Neural crest cell (in vitro differentiated cells): ENCODE measurements around the gene ZNF761. TPM values are rescaled to one million over a fixed set of nuclear protein-coding genes. Genes with fewer than 3 reads are reported as not detected.
"Not testable (repeated sequence)": the region's sequence is repeated elsewhere in the genome, so short reads cannot be mapped to it uniquely, and the experiment has no call there.

Experiments used
- DNase-seq: peaks from one replicate; pipeline ENCODE4 v3.0.0; 2021; ENCODE audit warnings: low read depth, mixed read lengths, low spot score
- H3K27ac Mint-ChIP-seq: one replicate; pipeline ENCODE4 v1.8.0; 2021; ENCODE audit warnings: mild to moderate bottlenecking, mixed read lengths; ENCODE audit not compliant: unreplicated experiment
- H3K27me3 Mint-ChIP-seq: 2 replicates; pipeline ENCODE4 v1.8.0; 2021; ENCODE audit warnings: low read depth, mild to moderate bottlenecking, mixed read lengths
- H3K36me3 Mint-ChIP-seq: 2 replicates; pipeline ENCODE4 v1.8.0; 2021; ENCODE audit warnings: low read depth, mild to moderate bottlenecking, mixed read lengths
- H3K4me1 Mint-ChIP-seq: 2 replicates; pipeline ENCODE4 v1.8.0; 2021; ENCODE audit warnings: mixed read lengths
- H3K4me3 Mint-ChIP-seq: one replicate; pipeline ENCODE4 v1.8.0; 2021; ENCODE audit warnings: mild to moderate bottlenecking, mixed read lengths
- H3K9me3 Mint-ChIP-seq: 2 replicates; pipeline ENCODE4 v1.8.0; 2021; ENCODE audit warnings: mixed read lengths
- CTCF ChIP-seq: fragments of 200-600 bp; sonication (generic); conservative IDR thresholded peaks from 2 replicates; pipeline ENCODE4 v1.5.0; 2021; ENCODE audit warnings: antibody characterized with exemption, mild to moderate bottlenecking
- total RNA-seq: library from RNA; stranded (reverse); gene quantifications from 2 replicates; pipeline ENCODE4 v1.2.1, GENCODE V29; 2021

Gene ZNF761
- total RNA-seq, 1 donor from 2014 or later: 10.0 TPM

DNA sequence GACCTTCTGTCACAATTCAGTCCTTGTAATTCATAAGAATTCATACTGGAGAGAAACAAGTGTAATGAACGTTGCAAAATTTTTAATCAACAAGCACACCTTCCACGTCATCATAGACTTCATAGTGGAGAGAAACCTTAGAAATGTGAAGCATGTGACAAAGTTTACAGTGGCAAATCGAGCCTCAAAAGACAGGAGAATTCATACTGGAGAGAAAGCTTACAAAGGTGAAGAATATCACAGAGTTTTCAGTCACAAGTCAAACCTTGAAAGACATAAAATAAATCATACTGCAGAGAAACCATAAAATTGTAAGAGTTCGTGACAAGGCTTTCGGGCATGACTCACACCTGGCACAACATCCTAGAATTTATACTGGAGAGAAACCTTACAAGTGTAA lies 60.4 kb downstream of the ZNF761 start:
- DNase-seq: no peak
- Mint-ChIP-seq H3K9me3 (peaks cover 29% of the 10 kb centered on the region), H3K27ac (no peak overlapping the region), H3K4me1 (peaks cover under 1% of the 10 kb centered on the region), H3K36me3 (peaks cover 72% of the 10 kb centered on the region), H3K4me3 (no peak overlapping the region), H3K27me3 (no peaks in the 10 kb centered on the region)
- TF ChIP-seq CTCF: no peak

DNA sequence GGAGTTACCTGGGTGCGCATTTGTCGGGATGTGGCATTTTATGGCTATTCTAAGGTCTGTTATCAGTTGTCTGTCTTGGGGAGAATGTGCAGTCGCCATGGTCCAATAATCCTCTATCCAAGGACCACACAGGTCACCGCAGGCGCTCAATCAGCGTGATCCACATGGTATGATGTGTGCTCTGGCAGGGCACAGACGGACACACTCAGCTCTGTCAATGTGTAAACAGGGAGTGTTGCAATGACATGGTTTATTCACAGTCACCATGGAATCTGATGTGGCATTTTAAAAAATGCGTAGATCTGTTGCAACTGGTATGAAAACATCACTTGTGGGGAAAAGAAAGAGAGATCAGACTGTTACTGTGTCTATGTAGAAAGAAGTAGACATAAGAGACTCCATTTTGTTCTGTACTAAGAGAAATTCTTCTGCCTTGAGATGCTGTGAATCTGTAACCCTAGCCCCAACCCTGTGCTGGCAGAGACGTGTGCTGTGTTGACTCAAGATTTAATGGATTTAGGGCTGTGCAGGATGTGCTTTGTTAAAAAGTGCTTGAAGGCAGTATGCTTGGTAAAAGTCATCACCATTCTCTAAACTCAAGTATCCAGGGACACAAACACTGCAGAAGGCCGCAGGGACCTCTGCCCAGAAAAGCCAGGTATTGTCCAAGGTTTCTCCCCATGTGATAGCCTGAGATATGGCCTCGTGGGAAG lies 65.7 kb downstream of the ZNF761 start:
- H3K4me3 Mint-ChIP-seq, H3K4me1 Mint-ChIP-seq, DNase-seq, H3K27ac Mint-ChIP-seq, H3K27me3 Mint-ChIP-seq: not testable (repeated sequence)
- H3K36me3 Mint-ChIP-seq: peaks cover 31% of the 10 kb centered on the region
- peaks cover 12% of the 10 kb centered on the region for H3K9me3 Mint-ChIP-seq

DNA sequence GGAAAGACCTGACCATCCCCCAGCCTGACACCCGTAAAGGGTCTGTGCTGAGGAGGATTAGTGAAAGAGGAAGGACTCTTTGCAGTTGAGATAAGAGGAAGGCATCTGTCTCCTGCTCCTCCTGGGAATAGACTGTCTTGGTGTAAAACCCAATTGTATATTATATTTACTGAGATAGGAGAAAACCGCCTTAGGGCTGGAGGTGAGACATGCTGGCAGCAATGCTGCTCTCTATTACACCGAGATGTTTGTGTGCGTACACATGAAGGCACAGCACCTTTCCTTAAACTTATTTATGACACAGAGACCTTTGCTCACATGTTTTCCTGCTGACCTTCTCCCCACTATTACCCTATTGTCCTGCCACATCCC lies 66.2 kb downstream of the ZNF761 start:
- H3K4me3 Mint-ChIP-seq, DNase-seq, H3K4me1 Mint-ChIP-seq, H3K27ac Mint-ChIP-seq, H3K27me3 Mint-ChIP-seq: not testable (repeated sequence)
- Mint-ChIP-seq H3K36me3 (peaks cover 26% of the 10 kb centered on the region), H3K9me3 (peaks cover 10% of the 10 kb centered on the region)

- H3K4me1 Mint-ChIP-seq, H3K9me3 Mint-ChIP-seq, H3K4me3 Mint-ChIP-seq, DNase-seq, H3K36me3 Mint-ChIP-seq, H3K27ac Mint-ChIP-seq, H3K27me3 Mint-ChIP-seq: not testable (repeated sequence)
Observed at GRCh38 chr19:53503151-53503550, 71.4 kb downstream of the ZNF761 start.

DNA sequence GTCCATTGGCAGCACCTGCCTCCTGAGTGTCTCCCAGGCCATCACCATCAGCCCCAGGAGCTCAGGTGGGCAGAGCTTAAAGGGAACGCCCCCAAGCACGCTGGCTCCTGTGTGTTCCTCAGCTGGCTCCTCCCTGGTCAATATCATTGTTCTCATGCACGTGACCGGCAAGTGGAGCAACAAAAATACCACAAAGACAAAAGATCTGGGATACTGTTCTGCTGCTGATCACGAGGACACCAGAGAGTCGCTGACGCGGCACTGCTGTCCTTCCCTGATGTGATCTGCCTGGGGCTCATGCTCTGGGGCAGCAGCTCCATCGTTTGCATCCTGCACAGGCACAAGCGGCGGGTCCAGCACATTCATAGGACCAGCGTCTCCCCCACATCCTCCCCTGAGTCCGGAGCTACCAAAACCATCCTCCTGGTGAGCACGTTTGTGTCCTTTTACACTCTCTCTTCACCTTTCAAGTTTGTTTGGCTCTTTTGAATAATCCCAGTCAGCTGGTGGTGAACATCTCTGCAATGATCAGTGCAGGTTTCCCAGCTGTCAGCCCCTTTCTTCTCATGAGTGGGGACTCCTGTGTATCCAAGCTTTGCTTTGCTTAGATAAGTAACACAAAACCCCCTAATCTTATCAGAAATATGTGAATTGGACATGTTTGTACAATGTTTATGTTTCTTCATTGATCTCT lies 72.0 kb downstream of the ZNF761 start:
- not testable (repeated sequence) for H3K36me3 Mint-ChIP-seq, H3K9me3 Mint-ChIP-seq, H3K4me1 Mint-ChIP-seq, H3K27ac Mint-ChIP-seq, H3K27me3 Mint-ChIP-seq, DNase-seq, H3K4me3 Mint-ChIP-seq

DNA sequence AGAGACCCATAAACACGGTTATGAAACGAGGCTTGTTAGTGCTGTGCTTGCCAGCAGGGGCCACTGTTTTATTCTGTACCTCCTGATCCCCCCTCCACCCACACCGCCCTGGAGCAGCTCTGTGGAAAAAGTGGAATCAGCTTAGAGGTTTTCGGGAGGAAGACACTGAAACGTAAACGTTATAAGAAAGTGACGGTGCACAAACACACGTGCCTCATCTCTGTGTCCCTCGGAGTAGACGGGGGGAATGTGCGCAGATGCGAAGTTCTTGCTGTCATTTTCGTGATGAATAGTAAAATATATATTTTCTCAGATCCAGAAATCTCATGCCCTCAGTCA lies 72.5 kb downstream of the ZNF761 start:
- H3K4me3 Mint-ChIP-seq, DNase-seq, H3K27me3 Mint-ChIP-seq, H3K4me1 Mint-ChIP-seq, H3K9me3 Mint-ChIP-seq, H3K27ac Mint-ChIP-seq, H3K36me3 Mint-ChIP-seq: not testable (repeated sequence)
- peak; percentile 44 for TF ChIP-seq CTCF

- no peak overlapping the region for H3K27ac Mint-ChIP-seq
- peaks cover 3% of the 10 kb centered on the region for H3K27me3 Mint-ChIP-seq
- TF ChIP-seq CTCF: no peak
- no peak for DNase-seq
- H3K4me3 Mint-ChIP-seq: peak overlapping the region; percentile 5
- no peaks in the 10 kb centered on the region for H3K36me3 Mint-ChIP-seq
- H3K9me3 Mint-ChIP-seq: peaks cover 3% of the 10 kb centered on the region
- H3K4me1 Mint-ChIP-seq: peaks cover 7% of the 10 kb centered on the region
Observed at GRCh38 chr19:53504885-53505284, 73.1 kb downstream of the ZNF761 start.
